ENCODE measurements around the gene NPPB.

DNA sequence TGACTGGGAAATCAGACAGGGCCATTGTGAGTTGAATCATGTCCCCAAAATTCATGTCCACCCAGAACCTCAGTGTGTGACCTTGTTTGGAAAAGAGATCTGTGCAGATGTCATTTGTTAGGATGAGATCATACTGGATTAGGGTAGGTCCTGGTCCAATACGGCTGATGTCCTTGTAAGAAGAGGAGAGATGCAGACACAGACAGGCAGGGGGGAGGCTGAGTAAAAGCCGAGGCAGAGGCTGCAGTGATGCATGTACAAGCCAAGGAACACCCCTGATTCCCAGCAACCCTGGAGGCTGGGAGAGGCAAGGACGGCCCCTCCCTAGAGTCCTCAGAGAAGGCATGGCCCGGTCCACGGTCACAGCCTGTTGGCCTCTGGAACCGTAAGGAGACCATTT, 15.9 kb upstream of the NPPB start:
- TF ChIP-seq CTCF (IDR thresholded peaks at IDR 0.05) (no peak), POLR2A (IDR thresholded peaks at IDR 0.05) (no peak), POLR2AphosphoS5 (IDR thresholded peaks at IDR 0.05) (no peak)

All from prostate gland (tissue), 2 donors.